Body of pancreas (tissue), 4 donors: Measurements from ENCODE around the gene CAMTA1. TPM values are rescaled to one million over a fixed set of nuclear protein-coding genes. Genes with fewer than 3 reads are reported as not detected.

Experiments used
- ATAC-seq: fragments of 150-250 bp; one replicate; pipeline ENCODE4 v1.9.1; 2016
- DNase-seq, 4 donors: peaks; one replicate each; pipeline ENCODE4 v3.0.0-alpha.2; 2019
- H3K27ac ChIP-seq, 4 donors: fragments of 200-600 bp; sonication (generic); 1 replicate in 3 of 4; 2 replicates in 1 of 4; pipeline versions ENCODE4 v1.5.1 to v1.6.1; 2016 to 2019; ENCODE audit warnings: mild to moderate bottlenecking in 1 of 4, mixed read lengths in 1 of 4, moderate library complexity in 1 of 4
- H3K27me3 ChIP-seq, 2 donors: fragments of 200-600 bp; sonication (generic); one replicate each; pipeline ENCODE4 v1.6.0; 2016; ENCODE audit warnings: mild to moderate bottlenecking in 1 of 2
- H3K36me3 ChIP-seq, 2 donors: fragments of 200-600 bp; sonication (generic); replicated peaks in 1 of 2; 2 replicates each; pipeline ENCODE4 v1.5.1; 2016; ENCODE audit warnings: low read depth in 2 of 2; ENCODE audit not compliant: insufficient read depth in 1 of 2
- H3K4me1 ChIP-seq: fragments of 200-600 bp; sonication (generic); one replicate; pipeline ENCODE4 v1.6.0; 2016
- H3K4me3 ChIP-seq, 2 donors: fragments of 200-600 bp; sonication (generic); 1 replicate in 1 of 2; 2 replicates in 1 of 2; pipeline ENCODE4 v1.5.1; 2016 to 2019
- H3K9me3 ChIP-seq, 3 donors: fragments of 200-600 bp; sonication (generic); 1 replicate in 2 of 3; 2 replicates in 1 of 3; pipeline ENCODE4 v1.5.1; 2016
- CTCF ChIP-seq, 7 experiments: fragments of 450-650 bp in 4 of 7; fragments of 200-600 bp in 3 of 7; sonication (generic) in 3 of 7; IDR thresholded peaks; one replicate each; pipeline ENCODE4 v1.5.1; 2016 to 2019; ENCODE audit warnings: antibody characterized with exemption in 7 of 7
- POLR2A ChIP-seq, 3 donors: fragments of 450-650 bp; IDR thresholded peaks; one replicate each; pipeline ENCODE4 v1.6.1; 2016; ENCODE audit warnings: antibody characterized with exemption in 3 of 3, mild to moderate bottlenecking in 2 of 3
- WGBS, 2 donors: methylation state at CpG; one replicate each; pipeline ENCODE4 v1.1.5; 2017; 5-methylcytosine and 5-hydroxymethylcytosine counted together
- intact Hi-C: fragments of 100-400 bp; cut with DNase I; formaldehyde crosslinking; loops from one replicate; pipeline ENCODE4 v1.15.1; 2023
- total RNA-seq, 2 donors: library from RNA; depleted of rRNA; stranded (reverse); fragments of >200 nt; gene quantifications; one replicate each; pipeline ENCODE4 v1.1.0, GENCODE V29; 2016

The CAMTA1 gene
- total RNA-seq, 2 donors from 2014 or later = 36.3 to 59.7 TPM

- intact Hi-C loops = no loop called here
- no peak for ATAC-seq
- no peak for TF ChIP-seq CTCF (IDR thresholded peaks at IDR 0.05)
- TF ChIP-seq POLR2A (IDR thresholded peaks at IDR 0.05) = no peak
Measured at GRCh38 chr1:7252411-7253117, 467.3 kb downstream of the CAMTA1 start.

GRCh38 chr1:7253118-7253480 lies 467.8 kb downstream of the CAMTA1 start:
- Histone ChIP-seq H3K27ac (no peak overlapping the region), H3K4me3 (no peak overlapping the region), H3K27me3 (no peaks in the 10 kb centered on the region), H3K9me3 (no peaks in the 10 kb centered on the region), H3K4me1 (no peaks in the 10 kb centered on the region), H3K36me3 (no peaks in the 10 kb centered on the region)
- DNase-seq (no peak), ATAC-seq (no peak)
- intact Hi-C loops = no loop called here
- no peak for TF ChIP-seq POLR2A (IDR thresholded peaks at IDR 0.05)
- TF ChIP-seq CTCF (IDR thresholded peaks at IDR 0.05) = no peak
- 92 to 100% methylated on average over 4 of the region's 4 CpGs for WGBS, 2 donors

More at GRCh38 chr1:7252411-7253117, 467.3 kb downstream of the CAMTA1 start:
- no peak for DNase-seq
- Histone ChIP-seq H3K9me3 (no peaks in the 10 kb centered on the region), H3K4me1 (no peaks in the 10 kb centered on the region), H3K4me3 (no peak overlapping the region), H3K36me3 (no peaks in the 10 kb centered on the region), H3K27me3 (no peaks in the 10 kb centered on the region), H3K27ac (no peak overlapping the region)
- WGBS, 2 donors = 62 to 70% methylated on average over 12 of the region's 12 CpGs

- Histone ChIP-seq H3K36me3 (no peaks in the 10 kb centered on the region), H3K4me1 (no peaks in the 10 kb centered on the region), H3K4me3 (no peak overlapping the region), H3K9me3 (no peaks in the 10 kb centered on the region), H3K27ac (no peak overlapping the region), H3K27me3 (no peaks in the 10 kb centered on the region)
- DNase-seq = no peak
- no peak for ATAC-seq
- WGBS, 2 donors = 66 to 78% methylated on average over 11 of the region's 11 CpGs
- intact Hi-C loops = no loop called here
- TF ChIP-seq POLR2A (IDR thresholded peaks at IDR 0.05) (no peak), CTCF (IDR thresholded peaks at IDR 0.05) (no peak)
Measured at GRCh38 chr1:7253988-7254587, 468.8 kb downstream of the CAMTA1 start.

- ATAC-seq (no peak), DNase-seq (no peak)
- no peaks in the 10 kb centered on the region for H3K36me3 ChIP-seq
- no peaks in the 10 kb centered on the region for H3K27me3 ChIP-seq
- H3K4me3 ChIP-seq = no peak overlapping the region
- TF ChIP-seq CTCF (IDR thresholded peaks at IDR 0.05) = no peak
- no peak for TF ChIP-seq POLR2A (IDR thresholded peaks at IDR 0.05)
- no peak overlapping the region for H3K27ac ChIP-seq
- WGBS, 2 donors = 69 to 73% methylated on average over 13 of the region's 13 CpGs
- intact Hi-C loops = no loop called here
- no peaks in the 10 kb centered on the region for H3K9me3 ChIP-seq
- H3K4me1 ChIP-seq = no peaks in the 10 kb centered on the region
Measured at GRCh38 chr1:7255303-7256058, 470.2 kb downstream of the CAMTA1 start.
